Keratinocyte (primary cell): ENCODE measurements around the gene CD200.

ENCODE experiments used
- EZH2 ChIP-seq: IDR thresholded peaks from one replicate; pipeline ENCODE4 v1.6.1; 2012; ENCODE audit warnings: inconsistent platforms, mild to moderate bottlenecking, low read length, moderate library complexity
- TF ChIP-seq, protein P1 (sequence below), 3 experiments: IDR thresholded peaks in 1 of 3; conservative IDR thresholded peaks in 1 of 3; optimal IDR thresholded peaks in 1 of 3; 2 replicates in 2 of 3; 3 replicates in 1 of 3; pipeline versions ENCODE3 to v1.5.1; 2011; ENCODE audit warnings: low read length in 3 of 3, mild to moderate bottlenecking in 3 of 3, moderate library complexity in 2 of 3, control low read depth in 1 of 3, inconsistent platforms in 1 of 3; ENCODE audit not compliant: insufficient read depth in 2 of 3; ENCODE audit errors: extremely low read depth in 1 of 3

DNA sequence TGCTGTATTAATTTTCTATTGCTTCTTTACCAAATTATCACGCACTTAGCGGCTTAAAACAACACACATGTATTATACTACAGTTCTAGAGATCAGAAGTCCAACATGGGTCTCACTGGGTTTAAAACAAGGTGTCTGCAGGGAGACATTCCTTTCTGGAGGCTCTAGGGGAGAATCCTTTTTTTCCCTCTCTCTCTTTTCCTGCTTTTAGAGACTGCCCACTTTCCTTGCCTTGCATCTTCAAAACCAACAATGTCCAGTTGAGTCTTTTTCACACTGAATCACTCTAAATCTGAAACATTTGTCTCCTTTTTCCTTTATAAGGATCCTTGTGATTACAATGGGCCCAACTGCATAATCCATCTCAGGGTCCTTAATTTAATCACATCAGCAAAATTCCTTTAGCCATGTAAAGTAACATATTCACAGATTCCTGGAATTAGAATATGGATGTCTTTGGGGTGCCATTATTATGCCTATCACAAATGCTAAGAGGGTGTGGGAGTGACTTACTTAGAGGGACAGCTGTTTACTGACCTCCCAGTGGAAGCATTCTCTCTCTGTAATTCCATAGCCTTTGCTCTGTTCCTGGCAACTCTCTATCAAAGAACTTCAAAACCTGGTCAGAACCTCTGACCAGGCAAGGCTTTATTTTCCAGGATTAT is 21.8 kb downstream of the CD200 start:
- TF ChIP-seq, protein P1, sequence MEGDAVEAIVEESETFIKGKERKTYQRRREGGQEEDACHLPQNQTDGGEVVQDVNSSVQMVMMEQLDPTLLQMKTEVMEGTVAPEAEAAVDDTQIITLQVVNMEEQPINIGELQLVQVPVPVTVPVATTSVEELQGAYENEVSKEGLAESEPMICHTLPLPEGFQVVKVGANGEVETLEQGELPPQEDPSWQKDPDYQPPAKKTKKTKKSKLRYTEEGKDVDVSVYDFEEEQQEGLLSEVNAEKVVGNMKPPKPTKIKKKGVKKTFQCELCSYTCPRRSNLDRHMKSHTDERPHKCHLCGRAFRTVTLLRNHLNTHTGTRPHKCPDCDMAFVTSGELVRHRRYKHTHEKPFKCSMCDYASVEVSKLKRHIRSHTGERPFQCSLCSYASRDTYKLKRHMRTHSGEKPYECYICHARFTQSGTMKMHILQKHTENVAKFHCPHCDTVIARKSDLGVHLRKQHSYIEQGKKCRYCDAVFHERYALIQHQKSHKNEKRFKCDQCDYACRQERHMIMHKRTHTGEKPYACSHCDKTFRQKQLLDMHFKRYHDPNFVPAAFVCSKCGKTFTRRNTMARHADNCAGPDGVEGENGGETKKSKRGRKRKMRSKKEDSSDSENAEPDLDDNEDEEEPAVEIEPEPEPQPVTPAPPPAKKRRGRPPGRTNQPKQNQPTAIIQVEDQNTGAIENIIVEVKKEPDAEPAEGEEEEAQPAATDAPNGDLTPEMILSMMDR (optimal IDR thresholded peaks at IDR 0.05 in 1 of 3, IDR thresholded peaks at IDR 0.05 in 1 of 3, conservative IDR thresholded peaks at IDR 0.05 in 1 of 3; ENCODE audit: extremely low read depth in 1 of 3, insufficient read depth in 2 of 3, low read length in 3 of 3), result no peak
- no peak for TF ChIP-seq EZH2
